PFSK-1 (cell line): ENCODE results near the gene CD163L1.

Experiments used
- FOXP2 ChIP-seq: optimal IDR thresholded peaks from 2 replicates; pipeline ENCODE3; 2011; ENCODE audit warnings: borderline replicate concordance, control low read depth, inconsistent platforms; ENCODE audit not compliant: insufficient read depth; ENCODE audit errors: extremely low read length, extremely low read depth
- POLR2AphosphoS5 ChIP-seq: IDR thresholded peaks from 2 replicates; pipeline ENCODE4 v1.6.1; 2012; ENCODE audit warnings: low read depth, mild to moderate bottlenecking, control low read depth, low read length, moderate library complexity
- SIN3A ChIP-seq: IDR thresholded peaks from 2 replicates; pipeline ENCODE4 v1.6.1; 2012; ENCODE audit warnings: mild to moderate bottlenecking, low read length, moderate library complexity, borderline replicate concordance; ENCODE audit not compliant: insufficient read depth
- TAF1 ChIP-seq: IDR thresholded peaks from 2 replicates; pipeline ENCODE4 v1.6.1; 2012; ENCODE audit warnings: low read length, control low read depth, borderline replicate concordance; ENCODE audit not compliant: insufficient read depth
- TF ChIP-seq, protein P1 (sequence below), 2 experiments: IDR thresholded peaks; 2 replicates each; pipeline versions ENCODE4 v1.6.1 to v1.8.0; 2011 to 2012; ENCODE audit warnings: low read depth in 2 of 2, low read length in 2 of 2, control low read depth in 1 of 2, inconsistent platforms in 1 of 2, mild to moderate bottlenecking in 1 of 2, moderate library complexity in 1 of 2; ENCODE audit not compliant: insufficient read depth in 1 of 2

- TF ChIP-seq POLR2AphosphoS5 (no peak), TAF1 (no peak), SIN3A (no peak), FOXP2 (no peak)
- TF ChIP-seq, protein P1, sequence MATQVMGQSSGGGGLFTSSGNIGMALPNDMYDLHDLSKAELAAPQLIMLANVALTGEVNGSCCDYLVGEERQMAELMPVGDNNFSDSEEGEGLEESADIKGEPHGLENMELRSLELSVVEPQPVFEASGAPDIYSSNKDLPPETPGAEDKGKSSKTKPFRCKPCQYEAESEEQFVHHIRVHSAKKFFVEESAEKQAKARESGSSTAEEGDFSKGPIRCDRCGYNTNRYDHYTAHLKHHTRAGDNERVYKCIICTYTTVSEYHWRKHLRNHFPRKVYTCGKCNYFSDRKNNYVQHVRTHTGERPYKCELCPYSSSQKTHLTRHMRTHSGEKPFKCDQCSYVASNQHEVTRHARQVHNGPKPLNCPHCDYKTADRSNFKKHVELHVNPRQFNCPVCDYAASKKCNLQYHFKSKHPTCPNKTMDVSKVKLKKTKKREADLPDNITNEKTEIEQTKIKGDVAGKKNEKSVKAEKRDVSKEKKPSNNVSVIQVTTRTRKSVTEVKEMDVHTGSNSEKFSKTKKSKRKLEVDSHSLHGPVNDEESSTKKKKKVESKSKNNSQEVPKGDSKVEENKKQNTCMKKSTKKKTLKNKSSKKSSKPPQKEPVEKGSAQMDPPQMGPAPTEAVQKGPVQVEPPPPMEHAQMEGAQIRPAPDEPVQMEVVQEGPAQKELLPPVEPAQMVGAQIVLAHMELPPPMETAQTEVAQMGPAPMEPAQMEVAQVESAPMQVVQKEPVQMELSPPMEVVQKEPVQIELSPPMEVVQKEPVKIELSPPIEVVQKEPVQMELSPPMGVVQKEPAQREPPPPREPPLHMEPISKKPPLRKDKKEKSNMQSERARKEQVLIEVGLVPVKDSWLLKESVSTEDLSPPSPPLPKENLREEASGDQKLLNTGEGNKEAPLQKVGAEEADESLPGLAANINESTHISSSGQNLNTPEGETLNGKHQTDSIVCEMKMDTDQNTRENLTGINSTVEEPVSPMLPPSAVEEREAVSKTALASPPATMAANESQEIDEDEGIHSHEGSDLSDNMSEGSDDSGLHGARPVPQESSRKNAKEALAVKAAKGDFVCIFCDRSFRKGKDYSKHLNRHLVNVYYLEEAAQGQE (IDR thresholded peaks at IDR 0.05; ENCODE audit: insufficient read depth in 1 of 2, low read depth in 2 of 2, low read length in 2 of 2): no peak
Measured at GRCh38 chr12:7439579-7440505, 4.1 kb downstream of the CD163L1 start.
